ENCODE data around the gene TAF8. TPM values are rescaled to one million over a fixed set of nuclear protein-coding genes. Genes with fewer than 3 reads are reported as not detected.
A peak's percentile ranks its signal among the peaks of the same experiment; 100 is the strongest.
"Not testable (repeated sequence)": the region's sequence is repeated elsewhere in the genome, so short reads cannot be mapped to it uniquely, and the experiment has no call there.

The TAF8 gene
- total RNA-seq: 12.2 and 16.9 TPM in 2 replicates

GRCh38 chr6:42050297-42051267, at the start of gene TAF8:
Gene TAF8 (plus strand): TSS chr6:42050524. CDS start chr6:42050542, 18 bp downstream.
- DNase-seq (ENCODE audit: low read depth in 2 of 2): peak; percentile 90 to 94

GRCh38 chr6:42001506-42001905, 48.8 kb upstream of the TAF8 start:
- no peak for DNase-seq (ENCODE audit: low read depth in 2 of 2)

DNA sequence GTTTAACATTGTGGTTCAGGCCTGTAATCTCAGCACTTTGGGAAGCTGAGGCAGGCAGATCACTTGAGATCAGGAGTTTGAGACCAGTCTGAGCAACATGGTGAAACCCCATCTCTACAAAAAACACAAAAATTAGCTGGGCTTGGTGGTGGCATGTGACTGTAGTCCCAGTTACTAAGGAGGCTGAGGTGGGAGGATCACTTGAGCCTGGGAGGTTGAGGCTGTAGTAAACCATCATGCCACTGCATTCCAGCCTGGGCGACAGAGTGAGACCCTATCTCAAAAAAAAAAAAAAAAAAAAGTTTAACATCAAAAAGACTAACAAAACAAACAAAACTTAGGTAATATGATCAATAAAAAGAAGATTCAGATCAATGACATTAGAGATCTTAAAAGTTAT, 46.7 kb upstream of the TAF8 start:
- not testable (repeated sequence) for DNase-seq (ENCODE audit: low read depth in 2 of 2)

GRCh38 chr6:42007286-42008137, 42.8 kb upstream of the TAF8 start:
- no peak for DNase-seq (ENCODE audit: low read depth in 2 of 2)

DNA sequence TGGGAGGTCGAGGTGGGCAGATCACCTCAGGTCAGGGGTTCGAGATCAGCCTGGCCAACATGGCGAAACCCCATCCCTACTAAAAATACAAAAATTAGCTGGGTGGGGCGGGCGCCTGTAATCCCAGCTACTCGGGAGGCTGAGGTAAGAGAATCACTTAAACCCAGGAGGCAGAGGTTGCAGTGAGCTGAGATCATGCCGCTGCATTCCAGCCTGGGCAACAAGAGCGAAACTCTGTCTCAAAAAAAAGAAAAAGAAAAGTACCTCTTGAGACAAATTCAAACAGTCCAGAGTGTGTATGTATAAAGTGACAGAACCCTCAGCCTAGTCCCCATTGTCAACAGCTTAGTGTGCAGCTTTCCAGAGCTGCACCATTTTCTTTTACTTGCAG, 42.2 kb upstream of the TAF8 start:
- not testable (repeated sequence) for DNase-seq (ENCODE audit: low read depth in 2 of 2)

- DNase-seq (ENCODE audit: low read depth in 2 of 2): no peak
Measured at GRCh38 chr6:42009844-42010184, 40.5 kb upstream of the TAF8 start.

DNA sequence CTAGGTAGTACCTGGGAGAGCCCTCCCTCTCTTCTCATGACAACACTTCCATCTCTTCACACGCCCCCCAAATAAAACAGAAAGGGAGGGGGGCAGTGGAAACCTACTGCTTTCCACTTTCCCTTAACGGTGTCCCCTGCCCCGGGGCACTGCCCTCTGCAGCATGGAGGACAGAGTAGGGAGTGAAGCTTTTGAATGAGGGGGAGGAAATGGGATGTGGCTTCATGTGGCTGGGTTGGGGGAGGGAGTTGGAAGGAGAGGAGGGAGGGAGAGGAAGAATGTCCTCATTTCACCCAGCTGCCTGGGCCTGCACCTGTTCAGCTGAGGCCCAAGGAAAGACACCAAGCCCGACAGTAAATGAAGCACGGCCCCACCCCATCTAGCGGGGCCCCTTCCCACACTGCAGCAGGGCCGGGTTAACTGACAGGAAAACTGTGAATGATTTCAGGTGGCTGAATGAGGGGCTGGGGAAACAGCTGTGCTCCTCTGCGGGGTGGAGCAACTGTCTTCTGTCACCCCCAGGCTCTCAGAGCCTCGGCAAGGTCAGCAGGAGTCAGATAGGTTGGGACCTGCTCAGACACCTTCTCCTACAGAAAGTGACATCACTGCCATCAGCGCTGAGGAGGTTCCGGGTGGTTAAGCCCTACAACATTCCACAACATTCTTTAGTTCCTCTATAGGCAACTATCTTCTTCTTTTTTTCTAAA, 40.0 kb upstream of the TAF8 start:
- peak in 1 of 2 donors; percentile 19 for DNase-seq (ENCODE audit: low read depth in 2 of 2)

DNA sequence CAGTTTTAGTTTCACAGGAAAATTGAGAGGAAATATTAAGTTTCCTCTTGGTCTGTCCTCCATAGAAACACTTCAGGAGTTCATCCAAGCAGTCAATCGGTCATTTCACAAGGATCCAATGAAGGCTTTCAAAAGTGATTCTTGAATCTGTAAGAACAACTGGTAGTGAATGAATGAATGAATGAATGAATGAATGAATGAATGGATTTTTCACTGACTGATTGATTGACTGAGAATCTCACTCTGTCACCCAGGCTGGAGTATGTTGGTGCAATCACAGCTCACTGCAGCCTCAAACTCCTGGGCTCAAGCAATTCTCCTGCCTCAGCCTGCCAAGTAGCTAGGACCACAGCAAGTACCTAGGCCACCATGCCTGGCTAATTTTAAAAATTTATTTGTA, 39.4 kb upstream of the TAF8 start:
- no peak for DNase-seq (ENCODE audit: low read depth in 2 of 2)

DNA sequence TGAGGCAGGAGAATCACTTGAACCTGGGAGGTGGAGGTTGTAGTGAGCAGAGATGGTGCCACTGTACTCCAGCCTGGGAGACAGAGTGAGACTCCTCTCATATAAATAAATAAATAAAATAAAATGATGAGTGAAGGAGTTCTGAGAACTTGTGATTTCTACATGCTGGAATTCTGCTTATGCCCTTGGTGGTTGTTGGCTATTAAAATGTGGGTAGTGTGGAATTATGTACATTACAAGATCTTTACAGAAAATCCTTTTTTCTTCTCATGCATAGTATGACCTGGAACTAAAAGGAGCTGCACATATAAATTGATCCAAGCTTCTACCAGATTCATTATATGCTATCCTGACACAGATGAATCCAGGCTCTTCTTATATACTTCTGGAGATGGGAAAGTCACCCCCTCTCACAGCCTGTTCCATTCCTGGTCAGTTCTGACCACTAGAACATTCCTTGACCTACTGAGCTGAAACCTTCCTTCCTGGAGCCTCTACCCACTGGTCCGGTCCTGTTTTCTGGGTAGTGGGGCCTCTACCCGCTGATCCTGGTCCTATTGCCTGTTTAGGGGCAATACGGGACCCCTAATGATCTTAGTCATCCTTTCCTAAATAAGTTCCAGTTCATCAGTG, 37.7 kb upstream of the TAF8 start:
- no peak for DNase-seq (ENCODE audit: low read depth in 2 of 2)

DNA sequence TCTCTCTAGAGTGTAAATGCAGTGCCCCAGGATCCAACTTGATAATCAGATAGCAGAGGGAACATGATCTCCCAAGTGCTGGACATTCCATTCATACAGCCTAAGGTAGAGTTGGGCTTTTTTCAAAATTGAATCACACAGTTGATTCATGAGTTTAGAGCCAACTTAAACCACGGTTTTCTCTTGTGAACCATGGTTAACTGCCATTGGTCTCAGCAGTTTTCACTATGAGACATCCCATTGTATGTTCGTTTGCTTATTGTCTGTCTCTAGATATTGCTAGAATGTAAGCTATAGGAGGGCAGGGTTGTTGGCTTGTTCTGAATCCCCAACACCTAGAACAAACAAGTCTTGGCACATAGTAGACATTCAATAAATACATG, 37.2 kb upstream of the TAF8 start:
- DNase-seq (ENCODE audit: low read depth in 2 of 2): no peak

GRCh38 chr6:42017021-42017643, 33.2 kb upstream of the TAF8 start:
- DNase-seq (ENCODE audit: low read depth in 2 of 2): peak in 1 of 2 donors; percentile 73

DNA sequence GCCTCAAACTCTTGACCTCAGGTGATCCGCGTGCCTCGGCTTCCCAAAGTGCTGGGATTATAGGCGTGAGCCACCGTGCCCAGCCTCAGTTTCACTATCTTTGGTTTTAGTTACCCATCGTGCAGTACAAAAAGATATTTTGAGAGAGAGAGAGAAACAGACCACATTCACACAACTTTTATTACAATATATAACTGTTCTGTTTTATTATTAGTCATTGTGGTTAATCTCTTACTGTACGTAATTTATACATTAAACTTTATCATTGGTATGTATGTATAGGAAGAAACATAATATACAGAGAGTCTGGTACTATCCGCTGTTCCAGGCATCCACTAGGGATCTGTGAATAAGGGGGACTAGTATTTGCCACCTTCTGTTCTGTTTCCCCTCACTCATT, 29.4 kb upstream of the TAF8 start:
- DNase-seq (ENCODE audit: low read depth in 2 of 2): no peak

GRCh38 chr6:42021847-42022754, 28.2 kb upstream of the TAF8 start:
- DNase-seq (ENCODE audit: low read depth in 2 of 2): peak in 1 of 2 donors; percentile 29

DNA sequence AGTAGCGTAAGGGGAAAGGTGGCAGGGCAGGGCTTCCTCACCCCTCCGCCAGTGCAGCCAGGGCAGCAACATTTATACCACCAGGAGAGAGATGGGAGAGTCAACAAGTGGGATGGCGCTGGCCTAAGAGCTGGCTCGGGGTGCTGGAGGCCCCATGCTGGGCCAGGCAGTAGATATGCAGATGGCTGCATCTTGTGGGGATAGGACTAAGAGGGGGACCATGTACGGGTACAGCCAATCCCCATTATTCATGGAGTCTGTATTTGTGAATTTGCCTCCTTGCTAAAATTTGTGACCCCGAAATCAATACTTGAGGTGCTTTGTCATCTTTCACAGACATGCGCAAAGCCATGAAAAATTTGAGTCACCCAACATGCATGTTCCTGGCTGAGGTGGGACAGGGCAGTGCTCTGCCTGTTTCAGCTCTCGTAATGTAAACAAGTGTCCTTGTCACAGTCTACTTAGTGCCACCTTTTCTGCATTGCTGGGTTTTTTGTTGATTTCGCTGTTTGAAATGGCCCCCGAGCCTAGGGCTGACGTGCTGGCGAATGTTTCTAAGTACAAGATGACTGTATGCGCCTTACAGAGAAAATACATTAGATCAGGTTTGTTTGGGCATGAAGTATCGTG, 27.5 kb upstream of the TAF8 start:
- DNase-seq (ENCODE audit: low read depth in 2 of 2): no peak

- DNase-seq (ENCODE audit: low read depth in 2 of 2): no peak
Measured at GRCh38 chr6:42025066-42025844, 25.1 kb upstream of the TAF8 start.

- no peak for DNase-seq (ENCODE audit: low read depth in 2 of 2)
Measured at GRCh38 chr6:42025845-42026243, 24.5 kb upstream of the TAF8 start.

DNA sequence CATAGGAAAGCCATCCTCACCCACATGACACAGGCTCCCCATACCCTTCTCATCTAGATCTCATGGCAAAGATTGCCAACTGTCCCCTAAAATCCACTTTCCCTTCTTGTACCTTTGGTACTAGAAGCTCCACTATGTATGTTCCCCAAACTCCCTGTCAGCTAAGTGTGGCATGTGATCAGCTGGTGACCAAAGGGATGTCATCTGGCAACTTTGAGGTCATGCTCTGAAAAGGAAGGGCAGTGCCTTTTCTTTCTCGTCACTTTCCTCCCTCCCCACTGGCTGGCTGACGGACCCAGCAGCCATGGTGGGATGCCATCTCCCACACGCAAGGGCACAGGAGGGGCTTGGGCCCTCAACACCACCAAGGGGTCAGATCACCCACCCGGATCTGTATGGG, 23.8 kb upstream of the TAF8 start:
- DNase-seq (ENCODE audit: low read depth in 2 of 2): no peak

GRCh38 chr6:42028234-42029061, 21.9 kb upstream of the TAF8 start:
- DNase-seq (ENCODE audit: low read depth in 2 of 2): peak; percentile 43 to 96

Data from lung microvascular endothelial cell (primary cell).